Neuronal stem cell (in vitro differentiated cells): ENCODE results near the gene TNP2.

Experiments
- DNase-seq: peaks from one replicate; pipeline ENCODE4 v3.0.0-alpha.2; 2013; ENCODE audit warnings: low spot score
- H2AFZ ChIP-seq: one replicate; pipeline ENCODE4 v1.6.1; 2013; ENCODE audit warnings: mild to moderate bottlenecking, low read length, inconsistent platforms
- H2AK5ac ChIP-seq: 2 replicates; pipeline ENCODE4 v1.6.1; 2013; ENCODE audit warnings: low read depth, mild to moderate bottlenecking, inconsistent platforms, low read length, moderate library complexity, mixed read lengths
- H2BK120ac ChIP-seq: 2 replicates; pipeline ENCODE4 v1.6.1; 2013; ENCODE audit warnings: low read depth, mild to moderate bottlenecking, inconsistent platforms, low read length, moderate library complexity, mixed read lengths
- H2BK12ac ChIP-seq: one replicate; pipeline ENCODE4 v1.6.1; 2013; ENCODE audit warnings: low read length, inconsistent platforms
- H2BK15ac ChIP-seq: 2 replicates; pipeline ENCODE4 v1.6.1; 2013; ENCODE audit warnings: mild to moderate bottlenecking, low read length, inconsistent platforms, mixed read lengths
- H2BK5ac ChIP-seq: one replicate; pipeline ENCODE4 v1.6.1; 2013; ENCODE audit warnings: inconsistent platforms, mild to moderate bottlenecking, low read length, moderate library complexity
- H3K14ac ChIP-seq: one replicate; pipeline ENCODE4 v1.6.1; 2013; ENCODE audit warnings: low read length, inconsistent platforms
- H3K18ac ChIP-seq: 2 replicates; pipeline ENCODE4 v1.6.1; 2013; ENCODE audit warnings: low read length, inconsistent platforms
- H3K23ac ChIP-seq: 2 replicates; pipeline ENCODE4 v1.6.1; 2013; ENCODE audit warnings: low read depth, mild to moderate bottlenecking, mixed read lengths, low read length, inconsistent platforms; ENCODE audit not compliant: poor library complexity
- H3K27ac ChIP-seq: replicated peaks from 3 replicates; pipeline ENCODE4 v1.5.1; 2013; ENCODE audit warnings: low read length, inconsistent platforms
- H3K27me3 ChIP-seq, 3 experiments: 2 replicates each; pipeline ENCODE4 v1.6.1; 2013; ENCODE audit warnings: low read length in 3 of 3, mild to moderate bottlenecking in 2 of 3, inconsistent platforms in 1 of 3, low read depth in 1 of 3, mixed read lengths in 1 of 3, moderate library complexity in 1 of 3; ENCODE audit not compliant: control insufficient read depth in 3 of 3, insufficient read depth in 3 of 3
- H3K36me3 ChIP-seq, 2 donors: replicated peaks in 1 of 2; 2 replicates each; pipeline ENCODE4 v1.6.1; 2013; ENCODE audit warnings: low read length in 2 of 2; ENCODE audit not compliant: control insufficient read depth in 2 of 2, insufficient read depth in 2 of 2
- H3K4ac ChIP-seq: 2 replicates; pipeline ENCODE4 v1.6.1; 2013; ENCODE audit warnings: inconsistent platforms, mild to moderate bottlenecking, low read length, moderate library complexity
- H3K4me1 ChIP-seq, 2 donors: 1 replicate in 1 of 2; 2 replicates in 1 of 2; pipeline ENCODE4 v1.6.1; 2013; ENCODE audit warnings: low read length in 2 of 2, low read depth in 1 of 2; ENCODE audit not compliant: control insufficient read depth in 2 of 2, insufficient read depth in 1 of 2
- H3K4me2 ChIP-seq: one replicate; pipeline ENCODE4 v1.6.1; 2013; ENCODE audit warnings: mild to moderate bottlenecking, low read length, inconsistent platforms; ENCODE audit not compliant: insufficient read depth, poor library complexity, severe bottlenecking
- H3K4me3 ChIP-seq, 2 donors: 2 replicates each; pipeline ENCODE4 v1.5.1; 2013; ENCODE audit warnings: low read length in 2 of 2, mild to moderate bottlenecking in 2 of 2, inconsistent platforms in 1 of 2, moderate library complexity in 1 of 2
- H3K79me1 ChIP-seq: one replicate; pipeline ENCODE4 v1.6.1; 2013; ENCODE audit warnings: low read depth, mild to moderate bottlenecking, inconsistent platforms, low read length, moderate library complexity
- H3K9ac ChIP-seq: one replicate; pipeline ENCODE4 v1.6.1; 2013; ENCODE audit warnings: mild to moderate bottlenecking, low read depth, low read length, inconsistent platforms; ENCODE audit not compliant: poor library complexity
- H3K9me3 ChIP-seq, 2 donors: replicated peaks in 1 of 2; 2 replicates each; pipeline versions ENCODE3 to v1.6.1; 2013; ENCODE audit warnings: low read length in 2 of 2, mild to moderate bottlenecking in 2 of 2, inconsistent platforms in 1 of 2, low read depth in 1 of 2, mixed read lengths in 1 of 2, moderate library complexity in 1 of 2; ENCODE audit not compliant: control insufficient read depth in 2 of 2, insufficient read depth in 1 of 2
- H4K8ac ChIP-seq: one replicate; pipeline ENCODE4 v1.6.1; 2013; ENCODE audit warnings: low read depth, mild to moderate bottlenecking, inconsistent platforms, low read length, moderate library complexity
- H4K91ac ChIP-seq: one replicate; pipeline ENCODE4 v1.6.1; 2013; ENCODE audit warnings: low read length, low read depth, mild to moderate bottlenecking, inconsistent platforms; ENCODE audit not compliant: poor library complexity
- WGBS, 2 donors: extraction: QIAGEN DNeasy Blood & Tissue Kit; methylation state at CpG; one replicate each; pipeline ENCODE4 v1.1.7; 2013; ENCODE audit warnings: missing lambda C conversion rate in 2 of 2, mixed read lengths in 1 of 2; ENCODE audit not compliant: insufficient read length in 2 of 2, insufficient replicate concordance in 1 of 2; ENCODE audit errors: extremely low coverage in 2 of 2; 5-methylcytosine and 5-hydroxymethylcytosine counted together

The TNP2 gene

DNA sequence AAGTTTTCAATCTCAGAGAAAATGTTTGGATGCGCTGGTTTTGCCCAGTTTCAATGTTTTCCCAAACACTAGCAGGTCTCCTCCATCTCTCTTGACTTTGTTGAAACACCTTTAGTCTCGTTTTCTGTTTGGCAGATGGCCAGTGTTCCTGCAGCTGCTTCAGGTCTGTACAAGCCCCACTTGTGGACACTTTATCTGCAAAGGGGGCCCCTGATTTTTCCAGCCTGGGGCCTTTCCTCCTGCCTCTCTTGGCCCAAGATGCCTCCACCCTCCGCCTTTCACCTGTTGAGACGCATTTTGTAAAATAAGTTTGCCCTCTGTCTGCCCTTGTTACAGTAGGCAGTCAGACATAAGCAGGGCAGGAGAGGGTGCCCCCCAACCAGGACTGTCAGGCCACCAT, 33.9 kb upstream of the TNP2 start:
- Histone ChIP-seq H3K79me1 (no peaks in the 10 kb centered on the region), H2BK12ac (no peak overlapping the region), H3K14ac (no peak overlapping the region), H2AFZ (no peak overlapping the region), H4K8ac (no peak overlapping the region), H2BK5ac (no peak overlapping the region), H4K91ac (no peak overlapping the region), H3K23ac (no peak overlapping the region), H3K4ac (no peak overlapping the region), H2BK15ac (no peak overlapping the region), H3K18ac (no peak overlapping the region), H3K36me3 (no peaks in the 10 kb centered on the region), H3K4me2 (no peak overlapping the region), H3K27me3 (no peaks in the 10 kb centered on the region), H3K9me3 (no peaks in the 10 kb centered on the region), H3K9ac (no peak overlapping the region), H2BK120ac (no peak overlapping the region), H2AK5ac (no peak overlapping the region), H3K4me3 (no peak overlapping the region), H3K27ac (no peak overlapping the region), H3K4me1 (peaks cover 0 to under 1% of the 10 kb centered on the region in 2 donors)
- no CpG with 5 or more reads among the region's 4 CpGs for WGBS, 2 donors
- no peak for DNase-seq

DNA sequence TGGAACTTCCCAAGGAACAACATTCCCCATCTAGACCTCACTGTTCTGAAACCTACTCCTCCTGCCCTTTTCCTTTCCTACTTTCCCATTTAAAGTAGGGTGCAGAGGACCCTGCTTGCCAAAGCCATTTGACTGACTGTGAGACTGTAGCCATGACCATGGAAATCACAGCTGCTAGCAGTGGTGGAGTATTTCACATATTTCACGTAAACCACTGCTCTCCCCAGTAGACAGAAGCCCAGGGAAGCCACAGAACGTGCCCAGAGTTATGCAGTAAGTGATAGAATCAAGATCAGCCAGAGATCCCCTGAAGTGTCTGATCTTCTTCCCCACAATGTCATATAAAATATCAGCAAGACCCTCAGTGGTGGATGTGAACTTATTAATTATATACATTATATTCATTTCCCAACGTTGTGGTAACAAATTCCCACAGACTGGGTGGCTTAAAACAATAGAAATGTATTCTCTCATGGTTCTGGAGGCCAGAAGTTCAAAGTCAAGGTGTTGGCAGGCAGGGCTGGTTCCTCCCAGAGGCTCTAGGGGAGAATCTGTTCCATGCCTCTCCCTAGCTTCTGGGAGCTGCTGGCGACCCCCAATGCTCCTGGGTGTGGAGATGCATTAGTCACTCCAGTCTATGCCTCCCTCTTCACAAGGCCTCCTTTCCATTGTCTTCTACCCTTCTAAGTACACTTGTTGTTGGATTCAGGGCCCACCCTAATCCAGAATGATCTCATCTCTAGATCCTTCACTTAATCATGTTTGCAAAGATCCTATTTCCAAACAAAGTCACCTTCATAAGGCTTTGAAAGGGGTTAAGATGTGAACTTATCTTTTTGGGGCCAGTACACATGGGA, 32.7 kb upstream of the TNP2 start:
- H2BK5ac ChIP-seq: no peak overlapping the region
- H3K18ac ChIP-seq: no peak overlapping the region
- H3K27me3 ChIP-seq: no peaks in the 10 kb centered on the region
- no peaks in the 10 kb centered on the region for H3K36me3 ChIP-seq
- no peak overlapping the region for H3K27ac ChIP-seq
- no peak overlapping the region for H4K91ac ChIP-seq
- no peak overlapping the region for H3K4ac ChIP-seq
- no peak overlapping the region for H2BK15ac ChIP-seq
- H3K4me1 ChIP-seq: peaks cover 2 to 11% of the 10 kb centered on the region in 2 donors
- no peak overlapping the region for H2BK12ac ChIP-seq
- no peak overlapping the region for H2AK5ac ChIP-seq
- H4K8ac ChIP-seq: no peak overlapping the region
- H3K9me3 ChIP-seq: no peaks in the 10 kb centered on the region
- no peak overlapping the region for H3K4me3 ChIP-seq
- DNase-seq: no peak
- H3K23ac ChIP-seq: no peak overlapping the region
- H3K9ac ChIP-seq: no peak overlapping the region
- no peaks in the 10 kb centered on the region for H3K79me1 ChIP-seq
- no CpG with 5 or more reads among the region's 4 CpGs for WGBS, 2 donors
- H2BK120ac ChIP-seq: no peak overlapping the region
- no peak overlapping the region for H3K14ac ChIP-seq
- no peak overlapping the region for H3K4me2 ChIP-seq
- no peak overlapping the region for H2AFZ ChIP-seq

DNA sequence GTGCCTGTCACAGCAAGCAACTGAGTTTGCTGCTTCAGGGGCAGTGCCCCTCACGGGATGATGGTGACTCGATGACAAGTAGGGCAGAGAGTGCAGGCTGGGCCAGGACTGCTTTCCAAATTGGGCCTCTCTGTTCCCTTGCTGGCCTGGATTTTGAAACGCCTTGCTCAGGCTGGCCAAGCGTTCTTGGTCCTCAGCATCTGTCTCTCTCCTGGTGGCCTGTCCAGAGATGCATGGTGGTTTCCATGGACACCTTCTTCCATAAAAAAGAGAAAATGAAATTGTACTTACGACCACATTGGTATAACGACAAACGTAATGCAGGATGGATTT, 31.4 kb upstream of the TNP2 start:
- no peak for DNase-seq
- no peak overlapping the region for H3K23ac ChIP-seq
- H3K27me3 ChIP-seq: no peaks in the 10 kb centered on the region
- no peak overlapping the region for H2BK5ac ChIP-seq
- no CpG with 5 or more reads among the region's 7 CpGs for WGBS, 2 donors
- H2BK15ac ChIP-seq: no peak overlapping the region
- H2BK12ac ChIP-seq: no peak overlapping the region
- H3K4ac ChIP-seq: no peak overlapping the region
- H3K4me1 ChIP-seq: peaks cover 2 to 16% of the 10 kb centered on the region in 2 donors
- no peak overlapping the region for H3K27ac ChIP-seq
- no peak overlapping the region for H2AFZ ChIP-seq
- no peak overlapping the region for H3K14ac ChIP-seq
- no peak overlapping the region for H2BK120ac ChIP-seq
- H4K91ac ChIP-seq: no peak overlapping the region
- H3K79me1 ChIP-seq: no peaks in the 10 kb centered on the region
- no peak overlapping the region for H4K8ac ChIP-seq
- H3K4me2 ChIP-seq: no peak overlapping the region
- H3K36me3 ChIP-seq: no peaks in the 10 kb centered on the region
- no peak overlapping the region for H2AK5ac ChIP-seq
- H3K4me3 ChIP-seq: no peak overlapping the region
- no peaks in the 10 kb centered on the region for H3K9me3 ChIP-seq
- H3K18ac ChIP-seq: no peak overlapping the region
- no peak overlapping the region for H3K9ac ChIP-seq

DNA sequence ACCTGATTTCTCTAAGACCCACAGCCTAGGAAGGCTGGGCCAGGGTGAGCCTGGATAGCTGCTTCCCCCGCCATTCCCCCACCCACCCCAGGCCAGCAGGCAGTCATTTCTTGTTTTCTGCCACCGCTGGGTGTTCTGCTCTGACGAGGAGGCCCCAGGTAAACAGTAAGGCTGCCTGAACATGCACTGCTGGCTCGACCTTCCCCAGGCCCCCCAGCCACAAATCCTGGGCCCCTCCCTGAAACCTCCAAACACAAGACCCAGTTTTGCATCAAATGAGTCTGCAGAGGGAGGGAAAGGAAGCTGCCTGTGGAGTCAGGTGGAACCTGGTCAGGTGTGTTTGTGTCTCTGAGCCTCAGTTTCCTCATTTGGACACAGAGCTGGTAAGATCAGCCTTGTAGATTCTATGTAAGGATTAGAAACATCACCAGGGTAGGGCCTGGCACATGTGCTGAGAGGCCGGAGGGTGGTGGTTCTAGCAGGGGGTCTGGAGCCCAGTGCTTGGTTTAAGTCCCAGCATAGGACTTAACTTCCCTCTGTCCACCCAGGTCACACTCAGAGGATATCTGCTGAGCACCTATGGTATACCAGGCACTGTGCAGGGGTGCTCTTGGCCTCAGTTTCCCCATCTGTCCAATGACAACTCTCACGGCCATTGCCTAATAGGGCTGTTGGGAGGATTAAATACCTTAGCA, 30.9 kb upstream of the TNP2 start:
- peaks cover 2 to 16% of the 10 kb centered on the region in 2 donors for H3K4me1 ChIP-seq
- no peak overlapping the region for H2AFZ ChIP-seq
- H3K9me3 ChIP-seq: no peaks in the 10 kb centered on the region
- DNase-seq: no peak
- no peak overlapping the region for H3K4me3 ChIP-seq
- WGBS, 2 donors: no CpG with 5 or more reads among the region's 6 CpGs
- no peaks in the 10 kb centered on the region for H3K27me3 ChIP-seq
- H2BK15ac ChIP-seq: no peak overlapping the region
- no peaks in the 10 kb centered on the region for H3K36me3 ChIP-seq
- H3K27ac ChIP-seq: no peak overlapping the region
- no peak overlapping the region for H3K4ac ChIP-seq
- no peak overlapping the region for H3K9ac ChIP-seq
- no peak overlapping the region for H2BK120ac ChIP-seq
- H3K23ac ChIP-seq: no peak overlapping the region
- no peak overlapping the region for H3K4me2 ChIP-seq
- H4K91ac ChIP-seq: no peak overlapping the region
- H4K8ac ChIP-seq: no peak overlapping the region
- no peak overlapping the region for H2BK5ac ChIP-seq
- H3K18ac ChIP-seq: no peak overlapping the region
- H3K79me1 ChIP-seq: no peaks in the 10 kb centered on the region
- H2BK12ac ChIP-seq: no peak overlapping the region
- no peak overlapping the region for H2AK5ac ChIP-seq
- no peak overlapping the region for H3K14ac ChIP-seq
